DMS114 treated with DMSO at 0.1 percent for 48 hours (cell line): ENCODE data around the gene GFER.
"Not testable (repeated sequence)": the region's sequence is repeated elsewhere in the genome, so short reads cannot be mapped to it uniquely, and the experiment has no call there.

ENCODE experiments used
- DNase-seq: peaks from one replicate; lab custom pipeline; 2025; ENCODE audit not compliant: unreplicated experiment; lab: John Stamatoyannopoulos, UW

GFER gene

DNA sequence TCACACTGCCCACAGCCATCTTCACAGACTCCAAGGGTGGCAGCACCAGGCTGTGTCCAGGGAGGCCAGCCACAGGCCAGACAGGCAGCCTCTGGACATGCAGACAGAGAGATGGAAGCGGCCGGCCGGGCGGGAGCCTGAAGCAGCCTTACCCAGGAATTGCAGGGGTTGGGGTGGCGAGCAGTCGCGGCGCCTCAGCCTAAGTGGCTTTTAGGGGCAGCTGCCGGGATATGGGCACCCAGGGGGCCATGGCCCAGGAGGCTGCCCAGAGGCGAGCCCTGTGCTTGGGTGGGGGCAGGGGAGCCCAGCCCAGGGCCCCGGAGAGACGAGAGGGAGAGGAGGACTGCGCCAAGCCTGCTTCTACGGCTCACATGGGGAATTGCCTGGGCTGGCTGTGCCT lies 41.3 kb downstream of the GFER start:
- no peak for DNase-seq

DNA sequence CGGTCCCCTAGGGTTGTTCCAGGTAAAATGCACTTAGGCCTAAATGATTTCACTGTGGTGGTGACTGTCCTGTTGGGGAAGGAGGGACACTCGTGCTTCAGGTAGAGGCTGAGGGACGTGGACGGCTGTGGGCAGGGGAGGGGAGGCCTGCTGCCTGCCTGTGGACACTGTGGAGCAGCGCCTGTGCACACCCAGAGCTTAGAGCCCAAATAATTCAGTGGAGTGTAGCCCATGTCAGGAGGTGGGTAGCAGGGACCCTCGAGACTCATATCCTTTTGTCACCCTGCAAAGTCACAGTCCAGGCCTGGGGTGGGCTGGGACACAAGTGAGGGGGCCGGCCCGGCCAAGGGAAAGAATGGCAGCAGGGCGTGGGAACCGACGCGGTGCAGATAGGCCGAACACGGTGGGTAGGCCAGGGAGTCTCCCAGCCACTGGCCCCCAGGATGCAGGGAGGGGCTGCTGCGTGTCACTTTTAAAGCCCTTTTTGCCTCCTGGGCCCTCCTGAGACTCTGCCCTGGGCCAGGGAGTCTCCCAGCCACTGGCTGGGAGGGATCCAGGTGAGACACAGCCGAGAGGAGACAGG lies 42.0 kb downstream of the GFER start:
- DNase-seq, result no peak

DNA sequence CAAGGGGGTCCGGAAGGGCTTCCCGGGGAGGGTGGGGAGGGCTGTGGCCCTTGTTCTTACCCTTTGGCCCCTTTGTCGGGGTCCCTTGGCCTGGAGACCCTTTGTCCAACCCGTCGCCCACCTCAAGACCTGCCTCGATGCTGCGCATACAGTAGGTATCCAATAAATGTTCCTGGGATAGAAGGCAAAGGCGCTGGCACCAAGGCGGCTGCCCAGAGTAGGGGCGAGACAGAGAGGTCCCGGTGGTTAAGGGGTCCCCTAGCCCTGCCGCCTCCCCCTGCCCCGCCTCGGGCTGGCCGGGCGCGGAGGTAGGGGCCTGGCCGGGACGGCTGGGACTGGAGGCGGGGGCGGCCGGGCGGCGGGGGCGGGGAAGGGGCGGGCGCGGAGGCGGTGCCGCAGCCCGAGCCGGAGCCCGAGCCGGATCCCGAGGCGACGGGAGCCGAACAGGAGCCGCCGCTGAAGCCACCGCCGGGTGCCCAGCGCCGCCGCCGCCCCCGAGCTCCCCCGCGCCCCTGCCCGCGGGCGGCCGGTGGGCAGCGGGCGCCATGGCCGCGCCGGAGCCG lies 42.5 kb downstream of the GFER start, which contains the start of gene NHERF2:
Gene NHERF2, plus strand, starts transcription at position 442 of the 563 bp plus-strand sequence. Its CDS starts 104 bp downstream, at position 546.
- no peak for DNase-seq

DNA sequence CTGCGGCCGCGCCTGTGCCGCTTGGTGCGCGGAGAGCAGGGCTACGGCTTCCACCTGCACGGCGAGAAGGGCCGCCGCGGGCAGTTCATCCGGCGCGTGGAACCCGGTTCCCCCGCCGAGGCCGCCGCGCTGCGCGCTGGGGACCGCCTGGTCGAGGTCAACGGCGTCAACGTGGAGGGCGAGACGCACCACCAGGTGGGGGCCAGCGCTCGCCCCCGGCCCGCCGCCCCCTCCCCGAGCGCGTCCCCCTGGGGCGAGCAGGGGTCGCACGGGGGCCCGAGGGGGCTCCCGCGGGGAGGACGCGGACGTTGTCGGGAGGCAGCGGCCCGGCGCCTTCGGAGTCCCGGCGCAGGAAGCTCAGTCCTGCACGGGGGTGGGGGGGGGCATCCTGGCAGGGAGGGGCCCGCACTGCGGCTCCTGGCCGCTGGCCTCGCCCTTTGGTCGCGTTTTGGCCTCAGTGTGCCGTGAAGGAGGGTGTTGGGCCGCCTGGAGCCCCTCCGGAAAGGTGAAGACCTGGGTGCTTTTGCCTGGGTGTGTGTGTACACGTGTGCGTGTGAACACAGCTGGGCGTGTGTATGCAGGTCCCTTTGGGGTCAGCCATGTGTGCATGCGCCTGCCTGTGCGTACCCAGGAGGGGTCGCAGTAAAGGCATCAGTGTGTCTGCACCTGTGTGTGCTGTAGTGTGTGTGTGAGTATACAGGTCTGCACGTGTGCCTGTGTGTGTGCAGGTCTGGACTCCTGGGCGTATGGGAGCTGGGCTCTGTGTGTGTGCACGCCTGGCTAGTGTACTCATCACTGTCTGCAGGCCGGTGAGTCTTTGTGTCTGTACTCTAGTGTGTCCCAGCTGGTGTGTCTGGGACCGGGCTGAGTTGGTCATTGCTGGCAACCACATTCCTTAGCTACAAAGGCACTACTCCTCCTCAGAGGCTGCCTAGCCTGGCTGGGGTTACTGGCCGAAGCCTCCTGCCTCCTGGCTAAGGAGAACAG lies 43.3 kb downstream of the GFER start:
- no peak for DNase-seq

DNA sequence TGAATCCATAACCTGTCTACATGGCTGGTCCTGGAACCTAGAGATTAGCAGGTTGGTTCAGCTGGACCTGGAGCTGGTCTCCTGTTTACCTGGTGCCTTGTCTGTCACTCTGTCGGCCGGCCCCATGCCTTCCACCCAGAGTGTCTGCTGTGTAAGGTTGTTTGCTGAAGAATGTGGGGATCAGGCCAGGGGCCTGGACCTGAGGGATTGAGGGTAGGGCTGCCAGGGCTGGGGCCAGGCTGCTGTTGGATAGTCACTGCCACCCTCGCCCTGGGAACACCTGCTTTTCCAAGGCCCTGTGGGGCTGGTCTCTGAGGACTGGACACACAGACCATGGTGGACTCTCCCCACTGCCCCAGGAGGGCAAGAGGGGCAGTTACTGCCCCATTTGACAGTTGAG lies 44.2 kb downstream of the GFER start:
- DNase-seq, result no peak

DNA sequence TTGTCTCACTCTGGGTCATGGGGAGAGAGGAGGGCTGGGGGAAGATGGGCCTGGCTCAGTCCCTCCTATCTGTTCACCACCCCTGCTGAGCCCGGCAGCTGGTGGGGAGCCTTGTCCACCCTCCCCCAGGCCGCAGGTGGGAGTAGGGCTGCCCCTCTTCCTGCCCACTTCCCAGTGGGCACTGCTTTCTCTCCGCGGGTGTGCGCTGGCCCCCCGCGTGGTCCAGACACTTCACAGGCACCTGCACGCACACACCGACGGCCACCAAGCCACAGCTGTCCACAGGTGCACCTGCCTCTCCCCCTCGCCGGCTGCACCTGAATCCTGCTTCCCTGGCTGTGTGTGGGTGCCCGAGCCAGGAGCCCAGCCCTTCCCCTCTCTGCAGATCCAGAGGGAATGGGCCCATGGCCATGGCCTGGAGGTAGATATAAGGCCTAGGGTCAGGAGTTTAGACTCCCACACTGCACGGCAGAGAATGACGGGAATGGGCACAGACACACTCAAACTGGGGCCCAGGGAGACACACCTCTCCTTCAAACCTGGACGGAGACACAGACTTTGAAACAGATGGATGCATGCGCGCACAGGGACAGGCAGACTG lies 44.7 kb downstream of the GFER start:
- DNase-seq, result no peak

DNA sequence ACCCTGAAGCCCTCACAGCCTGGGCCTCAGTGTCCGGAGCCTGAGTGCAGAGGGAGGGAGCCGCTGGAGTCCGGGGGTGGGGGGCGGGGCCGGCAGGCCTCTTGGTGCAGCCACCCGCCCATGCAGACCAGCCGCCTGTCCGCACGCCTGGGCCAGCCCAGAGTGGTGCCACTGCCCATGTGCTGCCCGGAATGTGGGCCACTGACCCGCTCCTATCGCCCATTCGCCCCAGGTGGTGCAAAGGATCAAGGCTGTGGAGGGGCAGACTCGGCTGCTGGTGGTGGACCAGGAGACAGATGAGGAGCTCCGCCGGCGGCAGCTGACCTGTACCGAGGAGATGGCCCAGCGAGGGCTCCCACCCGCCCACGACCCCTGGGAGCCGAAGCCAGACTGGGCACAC lies 45.4 kb downstream of the GFER start:
- DNase-seq, result no peak

DNA sequence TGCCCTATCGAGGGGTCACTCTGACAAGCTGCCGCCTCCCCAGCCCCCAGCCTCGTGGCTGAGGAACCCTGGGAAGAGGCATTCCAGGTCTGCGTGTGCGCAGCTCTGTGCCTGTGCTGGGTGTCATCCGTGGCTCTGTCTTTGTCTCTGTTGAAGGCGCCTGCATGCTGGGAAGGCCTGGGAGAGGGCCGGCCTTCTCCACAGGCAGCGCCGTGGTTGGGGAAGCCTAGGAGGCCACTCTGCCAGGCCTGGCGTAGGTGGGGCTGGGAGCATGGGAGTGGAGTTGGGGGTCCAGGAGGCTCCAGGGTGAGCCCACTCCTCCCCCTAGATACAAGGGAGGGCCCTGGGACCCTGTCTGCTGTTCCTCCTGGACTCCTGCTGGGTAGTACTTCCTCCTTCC lies 46.0 kb downstream of the GFER start:
- DNase-seq, result no peak

DNA sequence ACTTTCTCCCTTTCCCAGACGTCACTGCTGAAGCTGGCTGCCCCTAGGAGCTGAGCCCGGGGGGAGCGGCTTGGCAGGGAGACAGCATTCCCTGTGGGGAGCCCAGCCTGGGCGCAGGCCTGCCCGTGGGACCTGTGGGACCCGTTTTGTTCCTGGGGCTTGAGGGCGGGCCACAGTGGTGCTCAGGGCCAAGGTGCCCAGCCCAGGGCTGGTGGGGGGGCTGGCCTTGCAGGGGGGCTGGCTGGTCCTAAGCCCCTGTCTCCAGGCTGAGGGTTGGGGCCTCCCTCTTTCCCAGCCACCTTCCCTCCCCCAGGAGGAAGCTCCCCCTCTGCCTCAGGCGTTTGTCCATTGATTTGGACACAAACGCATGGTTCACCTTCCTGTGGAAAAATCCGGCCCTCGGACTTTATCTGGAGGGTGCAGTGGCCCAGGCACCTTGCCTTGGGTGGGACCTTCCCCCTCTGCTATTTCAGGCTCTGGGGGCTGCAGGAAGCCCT lies 47.1 kb downstream of the GFER start:
- no peak for DNase-seq

DNA sequence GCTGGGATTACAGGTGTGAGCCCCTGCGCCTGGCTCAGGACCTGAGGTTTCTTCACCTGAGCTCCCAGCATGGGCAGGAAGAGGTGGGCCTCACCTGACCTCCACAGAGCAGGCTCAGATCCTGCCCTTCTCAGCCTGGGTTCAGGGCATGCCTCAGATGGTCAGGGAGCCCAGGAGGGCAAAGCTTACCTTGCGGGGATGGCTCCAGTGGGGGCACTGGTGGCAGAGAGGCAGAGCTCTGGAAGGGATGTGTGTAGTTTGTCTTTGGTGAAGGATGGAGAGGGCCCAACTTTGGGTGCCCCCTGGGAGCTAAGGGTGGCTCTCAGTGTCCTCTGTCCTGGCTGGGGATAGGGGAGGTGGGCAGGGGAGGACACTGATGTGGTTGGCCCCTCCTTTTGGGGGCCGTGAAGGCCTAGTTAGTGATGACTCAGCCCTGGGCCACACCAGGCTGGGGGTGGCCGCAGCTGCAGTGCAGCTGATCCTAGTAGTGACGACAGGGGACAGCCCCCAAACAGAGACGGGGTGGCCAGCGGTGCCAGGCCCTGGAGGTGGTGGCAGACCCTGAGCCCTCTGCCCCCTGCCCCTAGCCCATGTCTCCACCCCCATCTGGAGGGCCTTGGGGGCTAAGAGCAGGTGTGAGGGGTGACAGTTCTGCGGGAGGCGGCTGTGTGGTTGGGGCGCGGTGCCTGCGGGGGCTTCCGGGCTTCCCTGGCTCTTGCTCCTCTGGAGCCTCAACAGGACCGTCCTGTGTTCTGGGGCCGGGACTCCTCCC lies 48.5 kb downstream of the GFER start:
- DNase-seq, result no peak

DNA sequence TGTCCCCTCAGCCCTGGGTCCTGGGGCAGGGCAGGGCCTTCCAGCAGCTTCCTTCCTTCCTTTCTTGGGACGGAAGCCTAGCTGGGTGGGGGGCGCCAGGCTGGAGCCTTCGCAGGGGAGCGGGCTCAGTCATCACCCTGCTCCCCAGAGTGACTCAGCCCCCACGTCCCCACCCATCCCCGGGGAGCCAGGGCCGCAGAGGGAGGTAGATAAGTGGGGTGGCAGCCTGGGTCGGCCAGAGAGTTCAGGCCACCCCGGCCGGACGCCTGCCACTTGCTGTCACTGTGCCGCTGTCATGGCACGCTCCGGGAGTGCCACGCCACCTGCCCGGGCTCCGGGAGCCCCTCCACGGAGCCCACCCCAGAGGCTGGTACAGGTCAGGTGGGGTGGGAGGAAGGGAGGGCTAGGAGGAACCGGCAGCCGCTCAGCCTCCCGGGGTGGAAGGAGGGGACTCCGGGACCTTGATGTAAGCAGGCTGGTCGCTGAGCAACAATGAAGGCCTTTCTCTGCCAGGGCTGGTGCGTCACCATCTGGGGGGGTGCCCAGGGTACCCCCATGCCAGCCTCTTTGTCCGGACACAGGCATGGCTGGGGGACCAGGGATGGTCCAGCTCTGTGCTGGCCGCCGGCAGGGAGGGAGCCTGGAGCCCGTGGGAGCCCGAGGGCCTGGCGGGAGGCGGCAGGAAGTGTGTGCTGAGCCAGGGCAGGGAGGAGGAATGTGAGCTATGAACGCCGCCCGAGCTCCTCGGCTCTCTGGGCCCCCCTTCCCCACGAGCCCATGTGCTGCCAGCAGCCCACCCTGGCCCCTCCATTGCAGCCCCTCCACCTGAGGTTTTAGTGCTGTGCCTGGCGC lies 49.3 kb downstream of the GFER start:
- no peak for DNase-seq

DNA sequence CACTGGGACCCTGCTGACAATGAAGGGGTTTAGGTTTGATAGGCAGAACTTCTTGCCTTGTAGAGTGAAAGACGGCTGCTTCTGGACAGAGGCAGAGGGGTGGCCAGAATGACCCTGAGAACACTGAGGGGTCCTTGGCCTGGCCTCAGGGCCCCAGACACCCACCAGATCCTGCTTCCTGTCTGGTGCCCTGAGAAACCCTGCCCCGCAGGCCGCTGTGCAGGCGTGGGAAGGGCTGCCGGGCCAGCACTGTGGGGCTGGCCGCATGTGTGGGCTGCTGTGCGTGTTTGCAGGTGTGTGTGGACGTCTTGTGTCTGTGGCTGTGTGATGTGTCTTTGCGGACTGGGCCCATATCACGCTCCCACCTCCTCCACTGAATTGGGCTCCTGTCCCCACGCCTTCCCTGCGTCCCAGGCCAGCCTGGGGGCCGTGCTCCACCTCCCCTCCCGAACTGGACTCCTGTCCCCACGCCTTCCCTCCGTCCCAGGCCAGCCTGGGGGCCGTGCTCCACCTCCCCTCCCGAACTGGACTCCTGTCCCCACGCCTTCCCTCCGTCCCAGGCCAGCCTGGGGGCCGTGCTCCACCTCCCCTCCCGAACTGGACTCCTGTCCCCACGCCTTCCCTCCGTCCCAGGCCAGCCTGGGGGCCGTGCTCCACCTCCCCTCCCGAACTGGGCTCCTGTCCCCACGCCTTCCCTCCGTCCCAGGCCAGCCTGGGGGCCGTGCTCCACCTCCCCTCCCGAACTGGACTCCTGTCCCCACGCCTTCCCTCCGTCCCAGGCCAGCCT lies 50.1 kb downstream of the GFER start:
- DNase-seq, result not testable (repeated sequence)

DNA sequence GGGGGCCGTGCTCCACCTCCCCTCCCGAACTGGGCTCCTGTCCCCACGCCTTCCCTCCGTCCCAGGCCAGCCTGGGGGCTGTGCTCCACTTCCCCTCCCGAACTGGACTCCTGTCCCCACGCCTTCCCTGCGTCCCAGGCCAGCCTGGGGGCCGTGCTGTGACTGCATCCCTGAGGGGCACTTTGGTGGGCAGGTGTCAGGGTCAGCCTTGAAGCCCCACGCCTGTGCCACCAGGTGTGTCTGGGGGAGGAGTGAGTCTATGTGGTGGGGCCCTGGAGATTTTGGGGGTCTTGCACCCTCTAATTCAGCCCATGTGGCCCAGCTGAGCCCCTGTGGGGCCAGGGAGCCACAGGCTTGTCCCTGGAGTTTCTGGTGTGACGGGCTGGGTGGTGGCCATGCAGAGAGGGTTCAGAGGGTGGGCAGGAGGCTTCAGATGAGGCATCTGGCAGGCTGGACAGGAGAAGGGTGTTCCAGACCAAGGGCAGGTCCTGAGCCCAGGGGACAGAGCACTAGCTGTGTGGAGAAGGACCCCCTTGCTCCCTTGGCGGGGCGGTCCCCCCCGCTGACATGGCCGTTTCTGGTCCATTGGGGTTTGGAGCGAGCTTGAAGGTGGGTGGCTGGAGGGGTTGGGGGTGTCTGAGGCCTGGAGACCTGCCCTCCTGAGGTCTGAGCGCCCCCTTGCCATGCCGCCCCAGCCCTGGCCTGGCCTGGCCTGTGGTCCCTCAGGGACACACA lies 50.9 kb downstream of the GFER start:
- no peak for DNase-seq

DNA sequence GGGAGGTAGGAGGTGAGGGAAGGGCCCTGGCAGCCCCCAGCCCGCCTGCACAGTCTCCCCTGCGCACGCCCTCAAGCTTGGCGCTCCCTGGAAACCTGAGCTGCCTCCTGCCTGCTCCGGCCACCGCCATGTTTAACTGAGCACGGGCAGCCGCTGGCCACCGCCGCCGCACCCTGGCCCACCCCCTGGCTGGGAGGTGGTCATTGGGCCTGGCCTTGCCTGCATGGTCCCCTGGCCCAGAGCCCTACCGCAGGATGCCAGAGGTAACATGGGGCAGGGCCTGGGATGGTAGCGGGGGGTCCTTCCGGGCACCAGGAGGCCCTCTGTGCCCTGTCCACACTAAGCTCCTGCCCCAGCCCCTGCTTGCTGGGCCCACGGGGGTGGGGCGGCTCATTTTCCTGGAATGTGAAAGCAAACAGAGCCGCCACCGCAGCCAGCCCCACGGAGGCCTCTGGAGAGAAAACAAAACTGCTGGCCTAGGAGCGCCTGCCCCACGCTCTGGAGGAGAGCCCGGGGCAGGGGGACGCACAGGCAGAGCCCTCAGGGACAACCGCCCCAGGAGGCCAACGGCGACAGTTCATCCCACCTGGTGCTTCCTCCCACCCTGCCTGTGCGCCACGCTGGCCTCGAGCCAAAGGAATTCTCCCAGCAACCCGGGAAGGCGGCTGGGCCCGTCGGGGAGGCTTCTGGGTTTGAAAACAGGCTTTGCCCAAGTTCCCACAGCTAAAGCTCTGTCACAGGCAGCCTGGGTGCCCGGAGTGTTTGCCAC lies 51.6 kb downstream of the GFER start:
- DNase-seq, result no peak

DNA sequence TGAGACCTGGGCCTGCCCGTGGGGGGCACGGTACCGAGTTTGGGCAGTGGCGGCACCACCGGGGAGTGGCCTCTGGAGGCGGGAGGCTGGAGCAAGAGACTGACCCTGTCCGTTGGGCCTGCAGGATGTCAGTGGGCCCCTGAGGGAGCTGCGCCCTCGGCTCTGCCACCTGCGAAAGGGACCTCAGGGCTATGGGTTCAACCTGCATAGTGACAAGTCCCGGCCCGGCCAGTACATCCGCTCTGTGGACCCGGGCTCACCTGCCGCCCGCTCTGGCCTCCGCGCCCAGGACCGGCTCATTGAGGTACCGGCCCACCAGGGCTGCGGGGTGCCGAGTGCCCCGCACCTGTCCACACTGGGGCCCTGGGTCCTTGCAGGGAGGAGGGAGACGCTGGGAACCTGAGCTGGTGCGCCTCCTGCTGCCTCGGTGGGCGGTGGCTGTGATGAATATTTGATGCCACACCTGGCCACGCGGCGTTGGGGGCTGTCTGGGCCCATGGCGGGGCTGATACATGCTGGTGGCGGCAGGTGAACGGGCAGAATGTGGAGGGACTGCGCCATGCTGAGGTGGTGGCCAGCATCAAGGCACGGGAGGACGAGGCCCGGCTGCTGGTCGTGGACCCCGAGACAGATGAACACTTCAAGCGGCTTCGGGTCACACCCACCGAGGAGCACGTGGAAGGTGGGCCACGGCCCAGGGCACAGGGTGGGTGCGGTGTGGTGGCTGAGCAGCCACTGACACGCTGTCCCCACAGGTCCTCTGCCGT lies 52.4 kb downstream of the GFER start:
- DNase-seq, result no peak

DNA sequence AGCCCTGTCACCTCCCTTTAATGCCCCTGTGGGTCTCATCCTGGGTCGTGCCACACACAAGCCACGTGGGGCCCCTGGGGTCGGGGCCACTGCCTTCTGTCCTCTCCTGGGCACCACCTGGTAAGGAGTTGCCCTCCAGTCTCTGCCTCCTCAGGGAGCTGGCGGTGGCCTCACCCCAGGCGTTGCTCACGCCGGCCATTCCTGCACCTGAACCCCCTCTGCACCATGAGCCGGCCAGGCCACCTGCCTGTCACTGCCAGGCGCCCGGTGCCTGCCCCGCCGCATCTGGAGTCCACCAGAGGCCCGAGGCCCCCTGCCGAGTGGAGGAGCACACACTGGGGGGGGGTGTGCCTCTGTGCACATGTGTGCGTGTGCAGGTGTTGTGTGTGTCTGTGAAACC lies 53.1 kb downstream of the GFER start:
- no peak for DNase-seq
